Measurements from ENCODE around the gene SPAG4. TPM values are rescaled to one million over a fixed set of nuclear protein-coding genes. Genes with fewer than 3 reads are reported as not detected.

Gene SPAG4
- total and polyA plus RNA-seq, 2 experiments from 2014 or later: 2.7 to 2.9 TPM

GRCh38 chr20:35618263-35619131 lies 2.9 kb downstream of the SPAG4 start (continued):
- no peak for TF ChIP-seq ZNF462 (CRISPR knock-in tag; IDR thresholded peaks at IDR 0.05)
- no peak for TF ChIP-seq CREB1 (CRISPR knock-in tag; IDR thresholded peaks at IDR 0.05; ENCODE audit: low read depth)

- Mint-ChIP-seq H3K27ac (peak overlapping the region; percentile 89; the same call in 1 of the 2 replicates), H3K4me3 (peak overlapping the region; percentile 87), H3K4me1 (peaks cover 14% of the 10 kb centered on the region), H3K9me3 (no peaks in the 10 kb centered on the region), H3K27me3 (ENCODE audit: insufficient read depth, low read depth, poor library complexity) (peaks cover 39% of the 10 kb centered on the region), H3K36me3 (ENCODE audit: low read depth) (no peaks in the 10 kb centered on the region; the same call in 1 of the 3 replicates)
- no peaks in the 10 kb centered on the region for H3K9me2 ChIP-seq (ENCODE audit: insufficient read depth)
- peak overlapping the region; percentile 95 for H3K4me2 ChIP-seq
- 0 out of 2 replicates have a peak overlapping the region, but pooled peaks have one; percentile 56 for H2AFZ ChIP-seq
- peaks cover 23% of the 10 kb centered on the region for H3F3A ChIP-seq (replicated peaks; ENCODE audit: low read depth)
- peak overlapping the region; percentile 84 for H3K4me3 ChIP-seq
- H3K36me3 ChIP-seq (ENCODE audit: insufficient read depth): no peaks in the 10 kb centered on the region
- peak overlapping the region; percentile 71; the same call in 1 of the 2 replicates for H3K27ac ChIP-seq (ENCODE audit: low read depth)
- peaks cover 21% of the 10 kb centered on the region for H3K4me1 ChIP-seq (ENCODE audit: insufficient read depth)
- peak; percentile 69 for ATAC-seq
- no peaks in the 10 kb centered on the region for H3K79me2 ChIP-seq (replicated peaks; ENCODE audit: insufficient read depth)
- DNase-seq (ENCODE audit: low spot score): peak; percentile 98
- H4K20me1 ChIP-seq (replicated peaks; ENCODE audit: insufficient read depth): no peaks in the 10 kb centered on the region
- peaks cover 21% of the 10 kb centered on the region for H3K27me3 ChIP-seq (ENCODE audit: insufficient read depth)
- no peak for TF ChIP-seq STAT1 (IDR thresholded peaks at IDR 0.05; ENCODE audit: unreplicated experiment)
- no peak for TF ChIP-seq ZNF462 (CRISPR knock-in tag; IDR thresholded peaks at IDR 0.05)
- TF ChIP-seq ZNF331 (CRISPR knock-in tag; IDR thresholded peaks at IDR 0.05; ENCODE audit: low read depth): no peak
- no peak for TF ChIP-seq EZH2 (IDR thresholded peaks at IDR 0.05; ENCODE audit: low read depth, unreplicated experiment)
- TF ChIP-seq EZH2phosphoT487 (IDR thresholded peaks at IDR 0.05; ENCODE audit: unreplicated experiment): no peak
Measured at GRCh38 chr20:35619196-35620095, 3.8 kb downstream of the SPAG4 start.
